ENCODE data around the gene LRRC17.

DNA sequence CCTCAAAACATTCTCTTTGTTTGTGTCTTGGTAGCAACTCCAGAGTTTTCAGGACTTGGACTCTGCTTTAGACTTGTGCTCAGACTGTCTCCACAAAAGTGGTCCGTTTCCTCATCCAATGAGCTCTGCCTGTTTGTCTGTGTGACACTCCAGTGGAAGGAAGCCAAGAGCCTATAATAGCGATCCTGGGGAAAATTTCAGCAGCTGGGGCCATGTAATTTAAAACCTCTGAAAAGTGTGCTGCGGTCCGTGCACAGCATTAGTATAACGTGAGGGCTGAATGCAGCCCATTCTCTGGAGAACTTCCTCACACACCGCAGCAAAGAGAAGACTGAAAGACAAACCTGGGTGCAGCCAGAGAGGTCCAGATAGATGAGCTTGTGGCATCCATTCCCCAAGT lies at the start of gene LRRC17:
- TF ChIP-seq POLR2A (IDR thresholded peaks at IDR 0.05) = no peak
- TF ChIP-seq, protein P1, sequence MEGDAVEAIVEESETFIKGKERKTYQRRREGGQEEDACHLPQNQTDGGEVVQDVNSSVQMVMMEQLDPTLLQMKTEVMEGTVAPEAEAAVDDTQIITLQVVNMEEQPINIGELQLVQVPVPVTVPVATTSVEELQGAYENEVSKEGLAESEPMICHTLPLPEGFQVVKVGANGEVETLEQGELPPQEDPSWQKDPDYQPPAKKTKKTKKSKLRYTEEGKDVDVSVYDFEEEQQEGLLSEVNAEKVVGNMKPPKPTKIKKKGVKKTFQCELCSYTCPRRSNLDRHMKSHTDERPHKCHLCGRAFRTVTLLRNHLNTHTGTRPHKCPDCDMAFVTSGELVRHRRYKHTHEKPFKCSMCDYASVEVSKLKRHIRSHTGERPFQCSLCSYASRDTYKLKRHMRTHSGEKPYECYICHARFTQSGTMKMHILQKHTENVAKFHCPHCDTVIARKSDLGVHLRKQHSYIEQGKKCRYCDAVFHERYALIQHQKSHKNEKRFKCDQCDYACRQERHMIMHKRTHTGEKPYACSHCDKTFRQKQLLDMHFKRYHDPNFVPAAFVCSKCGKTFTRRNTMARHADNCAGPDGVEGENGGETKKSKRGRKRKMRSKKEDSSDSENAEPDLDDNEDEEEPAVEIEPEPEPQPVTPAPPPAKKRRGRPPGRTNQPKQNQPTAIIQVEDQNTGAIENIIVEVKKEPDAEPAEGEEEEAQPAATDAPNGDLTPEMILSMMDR (IDR thresholded peaks at IDR 0.05) = no peak

Data from body of pancreas (tissue), 4 donors.